AG10803 (cell line): ENCODE data around the gene MTUS2.
A peak's percentile ranks its signal among the peaks of the same experiment; 100 is the strongest.

Source experiments
- DNase-seq: peaks from one replicate; pipeline ENCODE4 v3.0.0; 2010; ENCODE audit warnings: low read depth
- H3K4me3 ChIP-seq: 2 replicates; pipeline ENCODE4 v1.5.1; 2011; ENCODE audit warnings: mild to moderate bottlenecking, low read length, control low read depth
- CTCF ChIP-seq: conservative IDR thresholded peaks from 2 replicates; pipeline ENCODE4 v1.5.1; 2011; ENCODE audit warnings: mild to moderate bottlenecking, low read length, control low read depth, inconsistent platforms

The MTUS2 gene

DNA sequence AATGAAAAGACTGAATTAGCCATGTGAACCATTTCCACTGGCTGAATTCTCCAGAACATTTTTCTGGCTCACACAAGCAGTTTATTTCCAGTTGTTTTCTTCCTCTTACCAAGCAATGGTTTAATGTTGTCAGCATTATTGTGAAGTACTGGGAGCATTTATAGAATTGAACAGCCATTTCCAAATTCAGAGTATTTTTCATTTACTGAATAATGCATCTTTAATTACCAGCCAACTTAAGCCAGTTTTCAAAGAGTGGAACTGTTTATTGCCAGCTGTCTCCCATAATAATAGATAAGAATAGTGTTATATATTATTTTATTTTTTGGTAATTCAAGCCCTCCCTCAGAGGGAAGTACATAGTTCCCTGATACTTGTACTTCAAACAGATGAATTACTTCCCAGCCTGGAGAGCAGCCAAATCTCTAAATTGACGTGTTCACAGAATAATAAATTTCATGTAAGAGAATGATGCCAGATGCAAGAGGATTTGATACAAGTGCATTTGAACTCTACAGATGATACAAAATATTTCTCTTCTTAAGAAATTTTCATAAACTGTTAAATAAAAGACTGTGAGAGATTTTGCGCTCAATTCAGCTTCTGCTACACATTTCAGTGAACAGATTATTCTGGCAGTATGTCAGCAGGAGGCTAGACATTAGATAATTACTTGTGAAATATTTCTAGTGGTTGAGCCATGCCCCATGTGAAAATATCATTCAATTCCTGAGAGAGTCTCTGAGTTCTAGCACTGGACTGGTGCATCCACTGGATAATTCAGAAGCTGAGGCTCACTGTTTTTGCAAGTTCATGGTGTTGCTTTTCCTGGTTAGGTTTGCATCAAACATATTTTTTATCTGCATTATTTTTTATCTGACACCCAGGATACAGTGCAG, 459.5 kb downstream of the MTUS2 start:
- DNase-seq, result no peak

DNA sequence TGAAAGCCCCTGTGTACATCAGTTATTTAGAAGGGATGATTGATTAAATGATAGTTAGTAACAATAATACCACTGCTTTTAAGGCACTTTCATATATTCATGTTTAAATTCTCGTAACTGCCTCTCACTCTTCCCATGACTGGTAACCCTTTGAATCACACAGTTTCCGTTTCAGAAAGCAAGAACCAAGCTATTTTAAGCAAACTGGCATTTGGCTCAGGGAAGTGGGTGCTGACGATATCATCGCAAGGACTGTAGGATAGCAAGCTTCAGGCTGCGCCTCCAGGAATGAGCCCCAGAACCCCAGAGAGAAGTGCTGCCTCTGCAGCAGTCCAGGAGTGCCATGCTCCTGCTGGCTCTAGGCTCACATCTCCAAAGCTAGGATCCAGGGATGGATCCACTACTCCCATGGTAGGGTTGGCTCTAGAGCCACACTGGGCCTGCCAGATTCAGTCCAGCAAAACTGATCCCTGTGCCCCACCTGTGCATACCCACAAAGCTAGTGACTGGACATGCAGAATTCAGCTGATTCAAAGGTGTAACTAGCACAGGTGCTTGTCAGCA, 461.9 kb downstream of the MTUS2 start:
- TF ChIP-seq CTCF, result no peak
- H3K4me3 ChIP-seq, result no peak overlapping the region
- no peak for DNase-seq

More for the DNA sequence above, 459.5 kb downstream of the MTUS2 start:
- H3K4me3 ChIP-seq, result no peak overlapping the region
- no peak for TF ChIP-seq CTCF

- DNase-seq, result no peak
- no peak overlapping the region for H3K4me3 ChIP-seq
- 0 out of 2 replicates have a peak, but pooled peaks have one; percentile 21 for TF ChIP-seq CTCF
Measured at GRCh38 chr13:29284726-29285125, 464.6 kb downstream of the MTUS2 start.

DNA sequence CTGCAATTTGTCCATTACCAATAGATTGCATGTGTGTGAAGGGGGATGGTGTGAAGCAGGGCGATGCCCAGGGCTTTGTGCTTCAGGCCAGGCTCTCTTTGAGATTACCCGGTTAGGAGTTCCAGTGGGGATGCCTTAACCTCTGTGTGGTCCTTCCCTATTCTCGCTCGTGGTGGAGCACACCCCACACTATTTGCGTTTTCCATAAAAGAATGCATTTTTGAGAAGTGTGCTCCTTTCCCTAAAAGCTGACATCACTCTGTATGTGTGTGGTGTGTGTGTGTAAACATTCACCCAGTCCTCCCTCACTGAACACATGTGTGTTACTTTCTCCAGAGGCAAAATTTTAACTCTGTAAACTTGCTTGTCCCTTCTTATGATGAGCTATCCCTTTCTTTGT, 467.1 kb downstream of the MTUS2 start:
- TF ChIP-seq CTCF, result no peak
- H3K4me3 ChIP-seq, result no peak overlapping the region
- DNase-seq, result no peak

- no peak overlapping the region for H3K4me3 ChIP-seq
- TF ChIP-seq CTCF, result no peak
- no peak for DNase-seq
Measured at GRCh38 chr13:29292045-29292444, 471.9 kb downstream of the MTUS2 start.

DNA sequence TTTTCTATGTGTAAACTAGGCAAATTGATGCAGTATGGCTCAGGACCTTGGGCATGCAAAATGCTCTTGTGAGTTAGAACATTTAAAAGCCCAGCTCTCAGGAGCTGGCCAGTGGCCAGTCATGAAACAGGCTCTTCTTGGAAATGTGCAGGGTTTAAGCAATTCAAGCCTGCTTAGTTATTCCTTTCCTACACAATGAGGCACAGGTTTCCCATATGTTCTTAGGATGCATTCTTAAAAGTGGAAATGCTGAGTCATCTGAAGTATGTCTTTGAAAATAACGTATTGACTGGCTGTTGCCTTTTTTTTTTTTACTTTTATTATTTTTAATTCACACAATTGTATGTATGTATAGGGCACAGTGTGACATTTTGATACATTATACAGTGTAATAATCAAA, 474.7 kb downstream of the MTUS2 start:
- no peak for DNase-seq
- no peak overlapping the region for H3K4me3 ChIP-seq
- no peak for TF ChIP-seq CTCF

GRCh38 chr13:29301027-29301426, 480.9 kb downstream of the MTUS2 start:
- H3K4me3 ChIP-seq, result no peak overlapping the region

More at GRCh38 chr13:29301027-29301426, 480.9 kb downstream of the MTUS2 start:
- TF ChIP-seq CTCF, result no peak
- no peak for DNase-seq
